ENCODE data around the gene ZSCAN25.
"Not testable (repeated sequence)": the region's sequence is repeated elsewhere in the genome, so short reads cannot be mapped to it uniquely, and the experiment has no call there.

The ZSCAN25 gene

GRCh38 chr7:99651290-99651689 lies 34.5 kb downstream of the ZSCAN25 start:
- DNase-seq: no peak

DNA sequence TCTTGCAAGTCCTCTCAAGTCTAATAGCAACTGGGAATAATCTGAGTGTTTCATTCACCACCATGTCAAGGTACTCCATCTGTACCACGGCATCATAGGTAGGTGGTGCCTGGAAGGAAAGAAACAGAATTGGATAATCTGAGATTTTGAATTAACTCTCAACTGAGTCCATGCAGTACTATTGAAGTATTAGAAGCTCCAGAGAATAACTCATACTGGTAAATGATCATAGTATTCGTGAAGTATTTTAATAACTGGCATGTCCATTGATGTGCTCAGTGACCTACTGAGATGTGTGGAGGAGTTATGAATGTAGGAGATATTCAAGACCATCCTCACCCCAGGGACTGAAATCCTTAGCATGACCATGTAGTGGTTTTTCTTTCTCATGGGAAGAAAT lies 35.9 kb downstream of the ZSCAN25 start:
- DNase-seq: no peak

- not testable (repeated sequence) for DNase-seq
Observed at GRCh38 chr7:99653269-99653668, 36.5 kb downstream of the ZSCAN25 start.

DNA sequence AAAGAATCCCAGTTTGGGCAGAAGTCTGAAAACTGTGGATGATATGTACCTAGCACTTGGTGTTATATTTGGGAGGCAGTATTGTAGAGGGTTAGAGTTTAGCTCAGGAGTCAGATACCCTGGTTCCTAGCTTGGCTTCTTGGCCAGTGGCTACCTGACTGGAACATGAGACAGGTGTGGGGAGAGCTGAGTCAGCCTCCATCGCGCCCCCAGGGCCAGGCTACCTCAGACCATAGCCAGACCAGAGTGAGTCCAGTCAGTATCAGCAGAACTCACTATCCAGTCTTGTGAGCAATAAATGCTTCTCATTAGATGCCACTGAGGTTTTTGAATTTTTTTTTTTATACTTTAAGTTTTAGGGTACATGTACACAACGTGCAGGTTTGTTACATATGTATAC lies 37.0 kb downstream of the ZSCAN25 start:
- no peak for DNase-seq

GRCh38 chr7:99654626-99655025 lies 37.9 kb downstream of the ZSCAN25 start:
- DNase-seq: not testable (repeated sequence)

- not testable (repeated sequence) for DNase-seq
Observed at GRCh38 chr7:99657879-99658278, 41.1 kb downstream of the ZSCAN25 start.

DNA sequence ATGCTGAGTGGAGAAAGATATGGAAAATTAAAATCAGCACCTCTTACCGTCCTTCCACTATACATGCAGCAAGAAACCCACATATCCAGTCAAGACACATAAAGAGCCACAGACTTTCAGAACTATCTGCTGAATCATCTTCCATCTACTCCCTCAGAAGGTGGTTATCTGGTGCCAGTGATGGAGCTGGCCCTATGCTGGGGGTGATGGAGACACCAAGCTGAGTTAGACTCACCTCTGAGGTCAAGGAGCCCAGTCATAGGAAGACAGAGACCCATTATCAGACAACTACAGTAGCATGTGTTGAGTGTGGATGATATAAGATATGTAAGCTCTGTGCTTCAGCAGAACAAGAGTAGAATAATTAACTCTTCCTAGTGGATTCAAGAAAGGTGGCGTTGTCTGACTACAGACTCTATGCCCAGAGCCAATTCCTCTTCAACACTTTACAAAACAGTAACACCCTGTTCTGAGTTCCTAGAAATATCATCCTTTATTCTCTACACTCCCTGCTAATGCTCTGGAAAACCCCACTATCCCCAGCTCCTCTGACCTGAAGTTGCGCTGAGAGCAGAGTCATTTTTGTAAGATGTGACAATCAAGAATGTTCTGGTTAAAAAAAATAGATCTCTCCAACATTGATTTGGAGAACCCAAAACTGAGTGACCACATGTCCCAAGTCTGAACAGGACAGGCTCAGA lies 48.7 kb downstream of the ZSCAN25 start:
- DNase-seq: peak; percentile 31

GRCh38 chr7:99666013-99666395 lies 49.3 kb downstream of the ZSCAN25 start:
- no peak for DNase-seq

- no peak for DNase-seq
Observed at GRCh38 chr7:99667179-99667578, 50.4 kb downstream of the ZSCAN25 start.

- DNase-seq: no peak
Observed at GRCh38 chr7:99668541-99668940, 51.8 kb downstream of the ZSCAN25 start.

DNA sequence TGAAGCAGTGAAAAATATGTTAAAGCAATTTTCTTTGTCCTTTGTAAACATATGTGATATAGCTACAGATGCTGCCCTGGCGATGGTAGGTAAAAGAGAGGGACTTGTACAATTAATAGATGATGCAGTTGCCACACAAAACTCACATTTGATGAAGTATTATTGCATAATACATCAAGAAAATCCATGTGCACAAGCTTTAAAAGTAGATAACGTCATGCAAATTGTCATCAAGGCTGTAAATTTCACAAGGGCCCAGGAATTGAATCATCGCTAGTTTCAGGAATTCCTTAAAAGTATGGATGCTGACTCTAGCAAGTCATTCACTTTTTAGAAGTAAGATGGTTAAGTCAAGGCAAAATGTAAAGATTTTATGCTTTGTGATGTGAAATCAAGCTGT lies 53.0 kb downstream of the ZSCAN25 start:
- DNase-seq: no peak

DNA sequence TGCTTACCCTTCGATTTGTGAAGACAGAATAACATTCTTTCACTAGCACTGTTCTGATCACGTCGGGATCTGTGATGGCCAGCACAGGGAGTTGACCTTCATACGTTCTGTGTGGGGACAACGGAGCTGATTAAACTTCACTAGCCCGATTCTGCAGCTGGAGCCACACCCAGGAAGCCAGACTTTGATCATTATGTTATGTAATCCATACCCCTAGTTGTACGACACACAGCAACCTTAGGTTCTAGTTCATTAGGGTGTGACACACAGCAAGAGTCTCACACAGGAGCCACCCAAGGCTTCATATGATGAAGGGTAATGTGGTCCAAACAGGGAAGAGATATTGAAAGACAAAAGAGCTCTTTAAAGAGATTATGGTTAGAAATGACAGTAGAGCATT lies 55.8 kb downstream of the ZSCAN25 start:
- no peak for DNase-seq

GRCh38 chr7:99674995-99675742 lies 58.4 kb downstream of the ZSCAN25 start:
- no peak for DNase-seq

GRCh38 chr7:99677013-99677647 lies 60.4 kb downstream of the ZSCAN25 start:
- DNase-seq: no peak

- no peak for DNase-seq
Observed at GRCh38 chr7:99677648-99678045, 60.9 kb downstream of the ZSCAN25 start.

GRCh38 chr7:99679032-99679399 lies 62.3 kb downstream of the ZSCAN25 start:
- no peak for DNase-seq

DNA sequence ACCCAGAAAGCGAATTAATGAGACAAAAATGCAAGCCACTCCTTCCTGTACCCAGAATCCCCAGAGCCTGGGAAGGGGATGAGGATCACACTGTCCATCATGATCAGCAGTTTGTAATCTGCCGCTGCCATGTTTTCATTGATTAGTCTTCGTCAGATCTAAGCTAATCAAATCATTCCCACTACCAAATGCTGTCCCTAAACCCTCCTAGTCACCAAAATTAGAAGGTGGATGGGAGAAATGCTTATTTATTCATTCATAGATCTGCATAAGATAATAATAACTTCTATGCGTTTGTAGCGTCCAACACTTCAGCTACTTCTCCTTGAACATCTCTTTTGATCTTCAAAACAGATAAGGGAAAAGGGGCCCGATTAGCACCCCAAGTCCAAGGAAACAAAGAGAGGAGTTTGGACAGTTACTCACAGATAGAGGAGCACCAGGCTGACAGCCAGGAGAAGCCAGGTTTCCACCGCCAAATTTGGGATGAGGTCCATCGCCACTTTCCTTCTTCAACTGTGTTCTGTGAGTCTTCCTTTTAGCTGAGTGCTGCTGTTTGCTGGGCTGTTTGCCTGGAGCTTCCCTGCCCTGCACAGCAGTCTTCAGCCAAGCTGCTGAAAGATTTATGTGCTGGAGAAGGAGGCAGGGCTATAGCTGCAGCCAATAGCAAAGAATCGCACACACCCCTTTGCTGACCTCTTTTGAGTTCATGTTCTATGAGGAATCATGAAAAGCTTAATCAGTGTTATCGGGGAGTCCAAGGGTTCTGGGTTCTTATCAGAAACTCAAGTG lies 62.9 kb downstream of the ZSCAN25 start, which contains the start of gene CYP3A5:
CYP3A5 (minus strand) TSS at position 597 of the 792 bp plus-strand sequence; CDS start at position 497, 100 bp downstream.
- DNase-seq: no peak
